HepG2 (cell line): ENCODE measurements around the gene FAM83E.

Experiments
- FOXM1 ChIP-seq: sonication (generic); formaldehyde crosslinking; IDR thresholded peaks from 2 replicates; pipeline ENCODE4 v1.5.0; 2020; ENCODE audit warnings: missing genetic modification reagents
- JUND ChIP-seq: sonication (generic); formaldehyde crosslinking; IDR thresholded peaks from 2 replicates; pipeline ENCODE4 v1.8.0; 2022; ENCODE audit warnings: mild to moderate bottlenecking, missing genetic modification reagents
- MXI1 ChIP-seq: IDR thresholded peaks from 3 replicates; pipeline ENCODE4 v1.6.1; 2012; ENCODE audit warnings: low read depth, low read length, inconsistent platforms, borderline replicate concordance
- POLR2A ChIP-seq, 2 experiments: IDR thresholded peaks; 2 replicates each; pipeline ENCODE4 v1.6.1; 2011; ENCODE audit warnings: low read depth in 2 of 2, low read length in 2 of 2, mild to moderate bottlenecking in 1 of 2, moderate library complexity in 1 of 2; ENCODE audit not compliant: insufficient read depth in 1 of 2
- POLR2AphosphoS5 ChIP-seq: IDR thresholded peaks from 2 replicates; pipeline ENCODE4 v1.6.1; 2012; ENCODE audit warnings: low read depth, low read length
- RFX5 ChIP-seq: IDR thresholded peaks from 2 replicates; pipeline ENCODE4 v1.6.1; 2011; ENCODE audit warnings: low read depth, low read length, improper control_type of control experiment
- ZFX ChIP-seq: sonication (generic); formaldehyde crosslinking; IDR thresholded peaks from 2 replicates; pipeline ENCODE4 v1.4.0; 2020; ENCODE audit warnings: mild to moderate bottlenecking, low read depth, missing genetic modification reagents, moderate library complexity
- ZNF235 ChIP-seq: sonication (generic); formaldehyde crosslinking; IDR thresholded peaks from 2 replicates; pipeline ENCODE4 v1.8.1; 2023; ENCODE audit warnings: mild to moderate bottlenecking, missing genetic modification reagents, borderline replicate concordance
- TF ChIP-seq, protein P1 (sequence below): sonication (generic); formaldehyde crosslinking; IDR thresholded peaks from 2 replicates; pipeline ENCODE4 v1.4.0; 2020; ENCODE audit warnings: mild to moderate bottlenecking, missing genetic modification reagents
- TF ChIP-seq, protein P2 (sequence below): sonication (generic); formaldehyde crosslinking; IDR thresholded peaks from 2 replicates; pipeline ENCODE4 v1.5.0; 2020; ENCODE audit warnings: mild to moderate bottlenecking, missing genetic modification reagents
- TF ChIP-seq, protein P3 (sequence below): sonication (generic); formaldehyde crosslinking; IDR thresholded peaks from 2 replicates; pipeline ENCODE4 v1.5.0; 2020; ENCODE audit warnings: mild to moderate bottlenecking, missing genetic modification reagents, moderate library complexity

DNA sequence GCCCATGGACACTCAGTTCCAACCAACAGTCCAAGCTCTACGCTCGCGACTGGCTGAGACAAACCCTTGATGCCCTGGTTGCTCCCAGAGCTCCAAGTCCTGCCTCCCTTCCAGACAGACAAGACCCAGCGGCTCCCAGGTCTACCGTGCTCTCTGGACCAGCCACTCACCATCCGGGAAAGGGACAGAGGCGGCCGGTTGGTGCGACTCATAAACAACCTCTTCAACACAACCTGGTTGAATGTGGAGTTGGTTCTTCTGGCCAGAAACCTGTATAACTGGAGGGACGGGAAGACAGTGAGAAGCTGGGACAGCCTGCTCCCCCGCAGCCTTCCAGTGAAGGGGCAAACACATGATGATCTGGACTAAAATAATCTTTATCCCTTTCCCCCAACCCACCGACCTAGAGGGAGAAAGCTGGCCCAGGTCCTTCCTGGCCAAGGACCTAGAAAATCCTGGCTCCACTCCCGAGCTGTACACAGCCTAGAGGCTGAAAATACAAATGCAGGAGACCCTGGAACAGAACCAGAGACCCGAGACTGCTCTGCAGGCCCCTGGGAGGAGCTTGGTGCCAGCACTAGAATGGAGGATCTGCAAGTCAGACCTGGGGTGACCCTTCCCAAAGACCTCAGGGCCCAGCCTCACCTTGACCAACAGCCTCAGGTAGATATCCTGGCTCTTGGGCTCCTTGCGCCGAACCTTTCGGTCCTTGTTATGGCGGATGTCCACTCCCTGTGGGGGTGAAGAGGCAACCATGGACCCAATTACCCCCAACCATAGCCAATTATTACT is 2.5 kb upstream of the FAM83E start:
- TF ChIP-seq, protein P1, sequence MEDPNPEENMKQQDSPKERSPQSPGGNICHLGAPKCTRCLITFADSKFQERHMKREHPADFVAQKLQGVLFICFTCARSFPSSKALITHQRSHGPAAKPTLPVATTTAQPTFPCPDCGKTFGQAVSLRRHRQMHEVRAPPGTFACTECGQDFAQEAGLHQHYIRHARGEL: no peak
- TF ChIP-seq ZNF235: no peak
- no peak for TF ChIP-seq POLR2A (IDR thresholded peaks at IDR 0.05; ENCODE audit: insufficient read depth in 1 of 2, low read depth in 2 of 2, low read length in 2 of 2)
- TF ChIP-seq JUND (CRISPR knock-in tag): no peak
- TF ChIP-seq FOXM1 (CRISPR knock-in tag): no peak
- TF ChIP-seq, protein P2, sequence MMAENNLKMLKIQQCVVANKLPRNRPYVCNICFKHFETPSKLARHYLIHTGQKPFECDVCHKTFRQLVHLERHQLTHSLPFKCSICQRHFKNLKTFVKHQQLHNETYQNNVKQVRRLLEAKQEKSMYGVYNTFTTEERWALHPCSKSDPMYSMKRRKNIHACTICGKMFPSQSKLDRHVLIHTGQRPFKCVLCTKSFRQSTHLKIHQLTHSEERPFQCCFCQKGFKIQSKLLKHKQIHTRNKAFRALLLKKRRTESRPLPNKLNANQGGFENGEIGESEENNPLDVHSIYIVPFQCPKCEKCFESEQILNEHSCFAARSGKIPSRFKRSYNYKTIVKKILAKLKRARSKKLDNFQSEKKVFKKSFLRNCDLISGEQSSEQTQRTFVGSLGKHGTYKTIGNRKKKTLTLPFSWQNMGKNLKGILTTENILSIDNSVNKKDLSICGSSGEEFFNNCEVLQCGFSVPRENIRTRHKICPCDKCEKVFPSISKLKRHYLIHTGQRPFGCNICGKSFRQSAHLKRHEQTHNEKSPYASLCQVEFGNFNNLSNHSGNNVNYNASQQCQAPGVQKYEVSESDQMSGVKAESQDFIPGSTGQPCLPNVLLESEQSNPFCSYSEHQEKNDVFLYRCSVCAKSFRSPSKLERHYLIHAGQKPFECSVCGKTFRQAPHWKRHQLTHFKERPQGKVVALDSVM (CRISPR knock-in tag): no peak
- TF ChIP-seq, protein P3, sequence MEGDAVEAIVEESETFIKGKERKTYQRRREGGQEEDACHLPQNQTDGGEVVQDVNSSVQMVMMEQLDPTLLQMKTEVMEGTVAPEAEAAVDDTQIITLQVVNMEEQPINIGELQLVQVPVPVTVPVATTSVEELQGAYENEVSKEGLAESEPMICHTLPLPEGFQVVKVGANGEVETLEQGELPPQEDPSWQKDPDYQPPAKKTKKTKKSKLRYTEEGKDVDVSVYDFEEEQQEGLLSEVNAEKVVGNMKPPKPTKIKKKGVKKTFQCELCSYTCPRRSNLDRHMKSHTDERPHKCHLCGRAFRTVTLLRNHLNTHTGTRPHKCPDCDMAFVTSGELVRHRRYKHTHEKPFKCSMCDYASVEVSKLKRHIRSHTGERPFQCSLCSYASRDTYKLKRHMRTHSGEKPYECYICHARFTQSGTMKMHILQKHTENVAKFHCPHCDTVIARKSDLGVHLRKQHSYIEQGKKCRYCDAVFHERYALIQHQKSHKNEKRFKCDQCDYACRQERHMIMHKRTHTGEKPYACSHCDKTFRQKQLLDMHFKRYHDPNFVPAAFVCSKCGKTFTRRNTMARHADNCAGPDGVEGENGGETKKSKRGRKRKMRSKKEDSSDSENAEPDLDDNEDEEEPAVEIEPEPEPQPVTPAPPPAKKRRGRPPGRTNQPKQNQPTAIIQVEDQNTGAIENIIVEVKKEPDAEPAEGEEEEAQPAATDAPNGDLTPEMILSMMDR (CRISPR knock-in tag): no peak
- no peak for TF ChIP-seq MXI1
- no peak for TF ChIP-seq ZFX
- TF ChIP-seq RFX5: no peak
- TF ChIP-seq POLR2AphosphoS5: no peak
